ENCODE data around the gene LIN54.
"Not testable (repeated sequence)": the region's sequence is repeated elsewhere in the genome, so short reads cannot be mapped to it uniquely, and the experiment has no call there.

The LIN54 gene

DNA sequence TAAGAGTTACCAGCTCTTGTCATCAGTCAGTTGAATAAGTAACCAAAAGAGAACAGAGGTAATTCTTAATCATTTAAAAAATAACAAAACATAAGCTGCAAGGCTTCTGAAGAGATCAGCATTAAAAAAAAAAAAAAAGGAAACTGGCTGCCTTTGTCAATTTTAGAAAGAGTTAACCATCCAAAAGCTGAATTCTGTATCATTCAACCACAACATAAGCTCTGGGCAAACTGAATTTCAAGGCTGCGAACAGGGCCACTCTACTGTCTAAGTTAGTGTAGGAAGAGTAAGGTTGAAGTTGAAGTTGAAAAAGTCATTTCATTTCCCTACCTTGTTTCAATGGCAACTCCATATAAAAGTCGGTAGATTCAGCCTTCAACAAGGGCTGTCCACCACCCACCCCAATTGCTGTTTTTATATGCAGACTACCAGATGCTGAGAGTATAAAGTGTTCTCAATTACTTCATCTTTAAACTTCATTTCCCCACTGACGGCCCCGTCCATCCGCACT lies 1.1 kb upstream of the LIN54 start:
- DNase-seq = peak in 1 of 2 experiments; percentile 14

- peak in 1 of 2 experiments; percentile 21 for DNase-seq
Observed at GRCh38 chr4:83010111-83010521, 507 bp downstream of the LIN54 start.

DNA sequence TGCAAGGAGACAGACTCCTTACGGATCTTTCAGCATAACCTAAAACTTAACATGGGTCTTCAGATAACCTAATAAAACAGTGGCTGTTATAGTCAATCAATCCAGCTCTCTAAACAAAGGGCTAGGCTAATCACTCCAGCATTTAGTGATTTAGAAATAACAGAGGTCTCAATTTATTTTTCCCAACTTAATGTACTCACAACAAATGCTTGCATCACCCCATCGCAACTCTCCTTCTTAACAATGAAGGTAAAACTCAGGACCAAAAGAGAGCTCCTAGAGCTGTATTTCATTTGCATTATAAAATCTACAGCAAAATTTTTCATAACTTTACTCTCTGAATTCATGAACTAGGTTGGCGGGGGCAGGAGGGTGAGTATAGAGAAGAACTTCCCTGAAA lies 1.1 kb downstream of the LIN54 start:
- DNase-seq = no peak

DNA sequence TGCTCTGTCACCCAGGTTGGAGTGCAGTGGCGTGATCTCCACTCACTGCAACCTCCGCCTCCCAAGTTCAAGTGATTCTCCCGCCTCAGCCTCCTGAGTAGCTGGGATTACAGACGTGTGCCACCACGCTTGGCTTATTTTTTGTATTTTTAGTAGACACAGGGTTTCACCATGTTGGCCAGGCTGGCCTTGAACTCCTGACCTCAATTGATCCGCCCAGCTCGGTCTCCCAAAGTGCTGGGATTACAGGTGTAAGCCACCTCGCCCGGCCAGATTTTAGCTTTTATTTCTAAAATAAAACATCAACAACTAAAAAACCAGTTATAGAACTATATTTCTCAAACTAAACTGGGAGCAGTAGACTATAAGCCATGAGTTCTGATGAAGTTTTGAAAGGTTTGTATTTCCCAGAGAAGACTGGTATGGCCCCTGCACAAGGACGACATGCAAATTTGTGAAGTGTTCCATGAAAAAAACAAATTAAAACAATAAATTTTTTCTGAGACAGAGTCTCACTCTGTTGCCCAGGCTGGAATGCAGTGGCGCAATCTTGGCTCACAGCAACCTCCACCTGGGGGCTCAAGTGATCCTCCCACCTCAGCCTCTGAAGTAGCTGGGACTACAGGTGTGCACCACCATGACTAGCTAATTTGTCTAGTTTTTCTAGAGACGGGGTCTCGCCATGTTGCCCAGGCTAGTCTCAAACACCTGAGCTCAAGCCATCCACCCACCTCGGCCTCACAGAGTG lies 7.4 kb downstream of the LIN54 start:
- DNase-seq = not testable (repeated sequence)

GRCh38 chr4:83002329-83002728 lies 8.3 kb downstream of the LIN54 start:
- no peak for DNase-seq

DNA sequence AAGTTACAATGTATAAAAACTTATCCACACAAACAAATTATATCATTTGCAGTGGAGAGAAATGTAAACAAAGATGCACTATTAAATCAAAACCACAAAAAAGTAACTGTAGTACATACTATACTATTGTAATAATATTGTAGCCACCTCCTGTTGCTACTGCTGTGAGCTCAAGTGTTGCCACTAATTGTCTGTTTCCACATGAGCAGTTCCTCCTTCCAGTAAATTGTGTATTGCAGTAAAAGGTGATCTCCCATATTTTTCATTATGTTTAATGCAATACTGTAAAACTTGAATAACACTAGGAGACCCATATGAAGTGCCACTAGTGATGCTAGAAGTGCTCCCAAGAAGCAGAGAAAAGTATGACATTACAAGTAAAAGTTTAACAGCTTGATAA lies 11.7 kb downstream of the LIN54 start:
- no peak for DNase-seq

DNA sequence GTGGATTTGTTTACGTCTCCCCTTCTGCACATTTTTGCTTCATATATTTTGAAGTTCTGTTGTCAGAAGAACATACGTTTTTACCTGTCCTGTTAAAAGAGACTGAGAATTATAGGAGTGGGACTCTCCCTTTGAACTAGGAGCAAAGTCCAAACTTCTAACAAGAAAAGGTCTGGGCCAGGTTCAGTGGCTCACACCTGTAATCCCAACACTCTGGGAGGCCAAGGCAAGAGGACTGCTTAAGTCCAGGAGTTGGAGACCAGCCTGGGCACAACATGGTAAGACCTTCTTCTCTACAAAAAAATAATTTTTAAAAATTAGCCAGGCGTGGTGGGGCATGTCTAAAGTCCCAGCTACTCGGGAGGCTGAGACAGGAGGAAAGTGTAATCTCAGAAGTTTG lies 15.8 kb downstream of the LIN54 start:
- DNase-seq = no peak

DNA sequence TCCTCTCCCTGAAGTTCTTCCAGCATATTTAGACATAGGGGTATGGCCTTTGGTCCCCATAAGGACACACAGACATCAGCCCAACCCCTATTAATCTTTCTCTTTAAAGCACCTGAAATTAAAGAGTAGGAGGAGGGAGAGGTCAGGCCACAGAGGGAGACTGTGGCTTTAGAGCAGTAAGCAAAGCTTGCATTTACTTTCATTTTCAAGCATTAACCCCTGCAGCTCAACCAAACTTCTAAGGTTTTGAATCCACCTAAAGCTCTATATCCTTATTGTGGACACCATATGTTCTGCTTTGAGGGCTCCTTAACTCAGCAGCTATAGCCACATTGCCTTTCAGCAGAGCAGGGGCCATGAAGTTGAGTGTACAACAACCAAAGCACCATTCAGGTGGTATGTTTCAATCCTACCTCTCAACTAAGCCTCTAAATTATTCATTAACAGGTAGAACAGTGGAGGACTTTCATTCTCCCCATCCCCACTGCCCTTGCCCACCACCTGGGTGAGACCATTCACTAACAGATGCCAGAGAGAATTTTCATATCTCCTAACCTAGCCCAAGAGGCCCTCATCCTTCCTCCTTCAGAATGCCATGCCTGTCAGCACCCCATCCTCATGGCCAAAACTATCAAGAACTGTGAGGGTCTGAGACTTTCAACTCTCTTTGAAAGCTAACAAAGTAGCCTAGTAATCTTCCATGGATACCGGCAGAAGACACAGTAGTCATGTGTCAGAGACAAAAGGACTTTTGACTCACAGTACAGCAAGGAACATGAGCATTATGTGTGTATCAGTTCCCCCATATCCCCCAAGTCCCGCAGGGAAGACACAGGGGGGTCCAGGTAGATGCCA lies 20.8 kb downstream of the LIN54 start:
- DNase-seq = no peak

- DNase-seq = no peak
Observed at GRCh38 chr4:82988323-82988832, 22.2 kb downstream of the LIN54 start.

DNA sequence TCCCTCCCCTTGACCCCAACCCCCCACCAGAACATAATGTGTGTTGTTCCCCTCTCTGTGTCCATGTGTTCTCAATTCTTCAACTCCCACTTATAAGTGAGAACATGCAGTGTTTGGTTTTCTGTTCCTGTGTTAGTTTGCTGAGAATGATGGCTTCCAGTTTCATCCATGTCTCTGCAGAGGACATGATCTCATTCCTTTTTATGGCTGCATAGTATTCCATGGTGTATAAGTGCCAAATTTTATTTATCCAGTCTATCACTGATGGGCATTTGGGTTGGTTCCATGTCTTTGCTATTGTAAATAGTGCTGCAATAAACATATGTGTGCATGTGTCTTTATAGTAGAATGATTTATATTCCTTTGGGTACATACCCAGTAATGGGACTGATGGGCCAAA lies 23.1 kb downstream of the LIN54 start:
- not testable (repeated sequence) for DNase-seq

DNA sequence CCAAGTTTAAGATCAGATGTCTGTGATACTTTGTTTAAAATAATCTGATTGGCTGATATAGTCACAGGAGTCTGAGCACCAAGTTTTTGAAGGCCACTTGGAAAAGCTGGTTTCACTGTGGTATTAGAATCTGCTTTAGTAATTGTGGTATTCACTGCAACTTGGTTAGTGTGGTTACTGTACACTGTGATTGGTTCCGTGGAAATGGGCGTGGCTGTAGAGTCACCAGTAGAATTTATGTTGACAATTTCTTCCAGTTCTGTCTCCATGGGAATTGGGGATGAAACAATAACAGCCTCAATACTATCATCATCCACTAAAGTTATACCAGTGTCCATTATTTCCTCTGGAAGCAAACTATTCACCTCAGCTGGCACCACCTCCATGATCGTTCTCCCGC lies 26.2 kb downstream of the LIN54 start:
- no peak for DNase-seq

DNA sequence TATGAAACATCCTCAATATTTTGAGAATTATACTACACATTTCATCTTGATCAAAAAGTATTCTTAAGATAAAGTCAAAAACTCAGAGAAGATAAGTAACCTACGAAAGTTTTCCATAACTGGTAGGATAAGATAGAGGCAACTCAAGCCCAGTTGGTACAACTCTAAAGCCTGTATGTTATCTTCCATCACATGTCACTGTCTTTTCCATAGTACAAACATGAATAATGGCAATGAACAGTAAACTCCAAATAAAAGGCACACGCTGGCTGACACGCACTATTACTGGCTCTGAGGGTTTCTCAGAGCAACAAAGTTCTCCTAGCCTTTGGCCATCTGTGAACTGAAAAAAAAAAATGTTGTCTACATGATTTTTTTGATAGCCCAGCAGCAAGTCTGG lies 27.2 kb downstream of the LIN54 start:
- no peak for DNase-seq

DNA sequence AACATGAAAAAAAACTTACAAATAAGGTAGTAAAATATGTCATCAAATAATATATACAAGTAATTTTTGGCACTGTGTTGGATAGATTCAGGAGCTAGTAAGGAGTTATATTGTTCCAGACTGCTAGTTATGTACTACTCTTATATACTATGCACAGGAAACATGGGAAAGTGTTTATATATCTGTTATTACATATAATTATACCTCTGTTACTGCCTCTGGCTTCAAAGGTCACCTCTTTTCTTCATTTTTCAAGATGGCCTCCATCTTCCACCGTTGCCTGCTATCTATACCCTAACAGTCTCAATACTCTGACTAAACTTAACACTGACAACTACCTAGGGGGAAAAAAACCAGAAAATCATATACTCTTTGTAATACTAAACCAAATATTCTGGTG lies 29.5 kb downstream of the LIN54 start:
- no peak for DNase-seq

DNA sequence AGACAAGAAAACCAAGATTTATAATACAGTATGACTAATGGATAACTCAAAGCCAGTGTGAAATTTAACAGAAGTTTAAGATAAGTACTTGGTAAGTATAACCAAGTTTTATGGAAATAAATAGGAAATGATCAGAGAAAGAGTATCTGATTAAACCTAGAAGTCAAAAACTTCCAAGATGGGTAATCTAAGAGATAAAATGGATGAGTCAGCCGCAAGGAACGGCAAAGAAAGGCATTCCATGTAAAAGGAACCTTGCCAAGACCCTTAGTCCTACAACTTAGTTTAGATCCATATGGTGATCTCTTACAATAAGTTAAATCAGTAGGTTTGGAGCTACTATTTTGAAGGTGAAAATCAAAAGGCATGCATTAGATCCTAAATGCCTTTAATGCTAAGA lies 34.8 kb downstream of the LIN54 start:
- DNase-seq = no peak

GRCh38 chr4:82969414-82969813 lies 41.2 kb downstream of the LIN54 start:
- no peak for DNase-seq

GRCh38 chr4:82968972-82969371 lies 41.7 kb downstream of the LIN54 start:
- no peak for DNase-seq

DNA sequence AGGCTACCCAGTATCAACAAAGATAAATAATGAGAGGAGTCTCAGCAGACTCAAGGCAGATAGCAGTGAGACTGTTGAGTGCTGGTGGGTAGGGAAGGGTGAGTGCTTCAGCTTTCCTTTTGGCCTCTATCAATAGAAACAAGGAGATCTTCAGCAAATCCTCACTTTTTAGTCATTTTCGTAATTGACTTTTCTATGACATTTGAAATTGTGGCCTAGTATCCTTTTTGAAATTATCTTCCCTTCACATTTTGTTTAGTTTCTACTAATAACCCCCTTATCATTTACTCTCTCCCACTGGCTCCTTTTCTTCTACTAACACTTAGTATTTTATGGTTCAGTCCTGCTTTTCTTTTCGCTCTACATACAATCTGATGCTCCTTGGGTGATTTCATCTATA lies 44.9 kb downstream of the LIN54 start:
- no peak for DNase-seq

DNA sequence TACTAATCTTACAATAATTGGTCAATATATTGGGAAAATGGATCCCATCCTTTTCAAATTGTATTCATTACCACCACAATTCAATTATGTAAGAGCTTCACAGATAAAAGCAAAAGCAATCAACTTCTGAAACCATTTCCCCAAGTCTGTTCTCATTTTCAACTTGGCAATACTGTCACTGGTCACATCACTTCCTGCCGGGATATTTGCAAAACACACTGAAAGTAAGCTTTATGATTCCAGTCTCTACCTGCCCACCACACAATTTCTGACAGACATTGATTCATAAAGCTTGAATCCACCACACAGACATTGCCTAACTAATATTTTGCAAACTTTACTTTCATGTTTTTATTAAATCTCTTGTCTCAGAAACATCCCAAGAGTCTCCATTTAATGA lies 53.6 kb downstream of the LIN54 start:
- no peak for DNase-seq

- DNase-seq = no peak
Observed at GRCh38 chr4:82954212-82954611, 56.4 kb downstream of the LIN54 start.

- no peak for DNase-seq
Observed at GRCh38 chr4:82951196-82951595, 59.4 kb downstream of the LIN54 start.

GRCh38 chr4:82948647-82949204 lies 61.9 kb downstream of the LIN54 start:
- DNase-seq = no peak

- DNase-seq = no peak
Observed at GRCh38 chr4:82947498-82947897, 63.1 kb downstream of the LIN54 start.

DNA sequence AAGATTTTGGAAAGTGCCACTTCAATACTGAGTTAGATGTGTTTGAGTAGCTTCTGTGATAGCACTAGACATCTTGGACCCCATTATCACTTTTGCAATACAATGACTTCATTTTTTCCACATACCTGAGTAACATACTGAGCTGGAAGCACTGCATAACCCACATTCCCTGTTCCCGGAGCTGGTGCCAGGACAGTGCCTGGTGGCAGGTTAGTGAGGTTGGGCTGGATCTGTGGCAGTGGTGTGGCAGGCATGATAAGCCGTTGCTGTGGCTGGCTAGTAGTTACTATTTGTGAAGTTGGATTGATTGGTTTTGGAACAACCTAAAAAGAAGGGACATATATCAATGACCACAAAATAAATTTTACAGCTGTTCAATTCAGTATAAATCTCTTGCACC lies 71.2 kb downstream of the LIN54 start:
- DNase-seq = no peak

- DNase-seq = no peak
Observed at GRCh38 chr4:82934441-82934840, 76.2 kb downstream of the LIN54 start.

Data from NCI-H524 (cell line).